Neural progenitor cell (in vitro differentiated cells): ENCODE measurements around the gene MC1R. TPM values are rescaled to one million over a fixed set of nuclear protein-coding genes. Genes with fewer than 3 reads are reported as not detected.

ENCODE experiments used
- DNase-seq: peaks from one replicate; pipeline ENCODE4 v3.0.0-alpha.2; 2016; ENCODE audit warnings: low spot score
- H2AFZ ChIP-seq: fragments of 200-600 bp; sonication (generic); replicated peaks from 2 replicates; pipeline ENCODE4 v1.6.1; 2016; ENCODE audit warnings: antibody characterized with exemption
- H3F3A ChIP-seq: fragments of 200-600 bp; sonication (generic); 2 replicates; pipeline ENCODE4 v1.6.1; 2016; ENCODE audit warnings: antibody characterized with exemption, low read depth
- H3K27ac ChIP-seq: fragments of 200-600 bp; sonication (generic); 2 replicates; pipeline ENCODE4 v1.5.1; 2016; ENCODE audit warnings: mild to moderate bottlenecking
- H3K27me3 ChIP-seq: fragments of 200-600 bp; sonication (generic); 2 replicates; pipeline ENCODE4 v1.6.1; 2016; ENCODE audit warnings: mild to moderate bottlenecking, moderate library complexity
- H3K36me3 ChIP-seq: fragments of 200-600 bp; sonication (generic); 2 replicates; pipeline ENCODE4 v1.5.1; 2016
- H3K4me1 ChIP-seq: fragments of 200-600 bp; sonication (generic); 2 replicates; pipeline ENCODE4 v1.6.1; 2016; ENCODE audit warnings: mixed run types
- H3K4me2 ChIP-seq: fragments of 200-600 bp; sonication (generic); 2 replicates; pipeline ENCODE4 v1.6.1; 2016
- H3K4me3 ChIP-seq: fragments of 200-600 bp; sonication (generic); 2 replicates; pipeline ENCODE4 v1.5.1; 2016
- H3K79me2 ChIP-seq: fragments of 200-600 bp; sonication (generic); 2 replicates; pipeline ENCODE4 v1.6.1; 2016; ENCODE audit warnings: low read depth
- H3K9ac ChIP-seq: fragments of 200-600 bp; sonication (generic); 2 replicates; pipeline ENCODE4 v1.6.1; 2016
- H3K9me3 ChIP-seq: fragments of 200-600 bp; sonication (generic); 2 replicates; pipeline ENCODE4 v1.5.1; 2016; ENCODE audit warnings: low read depth
- H4K20me1 ChIP-seq: fragments of 200-600 bp; sonication (generic); 2 replicates; pipeline ENCODE4 v1.6.1; 2016; ENCODE audit warnings: low read depth
- H3K27ac Mint-ChIP-seq: 3 replicates; pipeline ENCODE4 v1.8.0; 2021; ENCODE audit warnings: mixed read lengths
- H3K27me3 Mint-ChIP-seq: 2 replicates; pipeline ENCODE4 v1.8.0; 2022; ENCODE audit warnings: low read depth, mild to moderate bottlenecking, inconsistent platforms, moderate library complexity, mixed read lengths; ENCODE audit not compliant: insufficient read depth
- H3K36me3 Mint-ChIP-seq: 3 replicates; pipeline ENCODE4 v1.8.0; 2021; ENCODE audit warnings: mixed read lengths
- H3K4me1 Mint-ChIP-seq: 3 replicates; pipeline ENCODE4 v1.8.0; 2021; ENCODE audit warnings: mixed read lengths
- H3K4me3 Mint-ChIP-seq: 3 replicates; pipeline ENCODE4 v1.8.0; 2021; ENCODE audit warnings: mild to moderate bottlenecking, moderate library complexity, mixed read lengths
- H3K9me3 Mint-ChIP-seq: 3 replicates; pipeline ENCODE4 v1.8.0; 2020; ENCODE audit warnings: mixed read lengths
- CTCF ChIP-seq: fragments of 200-600 bp; sonication (generic); IDR thresholded peaks from 2 replicates; pipeline ENCODE4 v1.5.1; 2017; ENCODE audit warnings: antibody characterized with exemption, mild to moderate bottlenecking
- EZH2 ChIP-seq: fragments of 200-600 bp; sonication (generic); IDR thresholded peaks from 2 replicates; pipeline ENCODE4 v1.6.1; 2017; ENCODE audit warnings: antibody characterized with exemption, mild to moderate bottlenecking, moderate library complexity
- EZH2phosphoT487 ChIP-seq: fragments of 200-600 bp; sonication (generic); IDR thresholded peaks from 2 replicates; pipeline ENCODE4 v1.6.1; 2017; ENCODE audit warnings: antibody characterized with exemption
- total RNA-seq: library from RNA; depleted of rRNA; stranded (reverse); fragments of >200 nt; gene quantifications from 2 replicates; pipeline ENCODE4 v1.2.3, GENCODE V29; 2015; ENCODE audit warnings: low replicate concordance

Gene MC1R
- total RNA-seq, 1 donor from 2014 or later: 1.7 TPM

GRCh38 chr16:89892055-89892630 lies 26.5 kb upstream of the MC1R start:
- Mint-ChIP-seq H3K9me3 (no peaks in the 10 kb centered on the region), H3K27ac (no peak overlapping the region), H3K4me1 (no peaks in the 10 kb centered on the region), H3K4me3 (no peak overlapping the region), H3K27me3 (no peaks in the 10 kb centered on the region), H3K36me3 (peaks cover 22% of the 10 kb centered on the region)
- no peak overlapping the region for H3K4me3 ChIP-seq
- H4K20me1 ChIP-seq: no peaks in the 10 kb centered on the region
- DNase-seq: no peak
- H3K4me2 ChIP-seq: no peak overlapping the region
- no peak for TF ChIP-seq CTCF
- no peak for TF ChIP-seq EZH2
- no peak for TF ChIP-seq EZH2phosphoT487
- no peaks in the 10 kb centered on the region for H3F3A ChIP-seq
- no peaks in the 10 kb centered on the region for H3K9me3 ChIP-seq
- no peaks in the 10 kb centered on the region for H3K4me1 ChIP-seq
- no peaks in the 10 kb centered on the region for H3K36me3 ChIP-seq
- no peak overlapping the region for H2AFZ ChIP-seq
- no peak overlapping the region for H3K27ac ChIP-seq
- H3K9ac ChIP-seq: no peak overlapping the region
- no peaks in the 10 kb centered on the region for H3K79me2 ChIP-seq
- no peaks in the 10 kb centered on the region for H3K27me3 ChIP-seq

GRCh38 chr16:89892635-89893034 lies 26.0 kb upstream of the MC1R start:
- no peak overlapping the region for H3K27ac Mint-ChIP-seq
- Histone ChIP-seq H3K4me3 (no peak overlapping the region), H3K4me1 (no peaks in the 10 kb centered on the region), H2AFZ (no peak overlapping the region), H3K79me2 (no peaks in the 10 kb centered on the region), H4K20me1 (no peaks in the 10 kb centered on the region), H3K9me3 (no peaks in the 10 kb centered on the region), H3K9ac (no peak overlapping the region), H3F3A (no peaks in the 10 kb centered on the region), H3K4me2 (no peak overlapping the region), H3K27me3 (no peaks in the 10 kb centered on the region), H3K27ac (no peak overlapping the region), H3K36me3 (no peaks in the 10 kb centered on the region)
- TF ChIP-seq EZH2 (no peak), EZH2phosphoT487 (no peak)
- H3K4me3 Mint-ChIP-seq: no peak overlapping the region
- DNase-seq: no peak
- H3K9me3 Mint-ChIP-seq: no peaks in the 10 kb centered on the region
- H3K4me1 Mint-ChIP-seq: no peaks in the 10 kb centered on the region
- H3K27me3 Mint-ChIP-seq: no peaks in the 10 kb centered on the region
- H3K36me3 Mint-ChIP-seq: peaks cover 17% of the 10 kb centered on the region

GRCh38 chr16:89893642-89894548 lies 24.8 kb upstream of the MC1R start:
- H3K4me3 Mint-ChIP-seq: no peak overlapping the region
- Histone ChIP-seq H3K4me1 (no peaks in the 10 kb centered on the region), H3K36me3 (no peaks in the 10 kb centered on the region), H3K9ac (no peak overlapping the region), H3K27me3 (no peaks in the 10 kb centered on the region), H3K79me2 (no peaks in the 10 kb centered on the region), H3K4me3 (no peak overlapping the region), H3K27ac (no peak overlapping the region), H3K4me2 (no peak overlapping the region), H3K9me3 (no peaks in the 10 kb centered on the region), H2AFZ (no peak overlapping the region), H3F3A (no peaks in the 10 kb centered on the region), H4K20me1 (no peaks in the 10 kb centered on the region)
- no peak for DNase-seq
- H3K36me3 Mint-ChIP-seq: peaks cover 19% of the 10 kb centered on the region
- peaks cover 3% of the 10 kb centered on the region for H3K27me3 Mint-ChIP-seq
- H3K27ac Mint-ChIP-seq: no peak overlapping the region
- H3K9me3 Mint-ChIP-seq: no peaks in the 10 kb centered on the region
- TF ChIP-seq CTCF (no peak), EZH2phosphoT487 (no peak), EZH2 (no peak)
- no peaks in the 10 kb centered on the region for H3K4me1 Mint-ChIP-seq
